NCI-H2107 (cell line): Measurements from ENCODE around the gene SLC19A3.
"Not testable (repeated sequence)": the region's sequence is repeated elsewhere in the genome, so short reads cannot be mapped to it uniquely, and the experiment has no call there.

Source experiments
- DNase-seq: peaks from one replicate; lab custom pipeline; 2025; lab: John Stamatoyannopoulos, UW

The SLC19A3 gene

DNA sequence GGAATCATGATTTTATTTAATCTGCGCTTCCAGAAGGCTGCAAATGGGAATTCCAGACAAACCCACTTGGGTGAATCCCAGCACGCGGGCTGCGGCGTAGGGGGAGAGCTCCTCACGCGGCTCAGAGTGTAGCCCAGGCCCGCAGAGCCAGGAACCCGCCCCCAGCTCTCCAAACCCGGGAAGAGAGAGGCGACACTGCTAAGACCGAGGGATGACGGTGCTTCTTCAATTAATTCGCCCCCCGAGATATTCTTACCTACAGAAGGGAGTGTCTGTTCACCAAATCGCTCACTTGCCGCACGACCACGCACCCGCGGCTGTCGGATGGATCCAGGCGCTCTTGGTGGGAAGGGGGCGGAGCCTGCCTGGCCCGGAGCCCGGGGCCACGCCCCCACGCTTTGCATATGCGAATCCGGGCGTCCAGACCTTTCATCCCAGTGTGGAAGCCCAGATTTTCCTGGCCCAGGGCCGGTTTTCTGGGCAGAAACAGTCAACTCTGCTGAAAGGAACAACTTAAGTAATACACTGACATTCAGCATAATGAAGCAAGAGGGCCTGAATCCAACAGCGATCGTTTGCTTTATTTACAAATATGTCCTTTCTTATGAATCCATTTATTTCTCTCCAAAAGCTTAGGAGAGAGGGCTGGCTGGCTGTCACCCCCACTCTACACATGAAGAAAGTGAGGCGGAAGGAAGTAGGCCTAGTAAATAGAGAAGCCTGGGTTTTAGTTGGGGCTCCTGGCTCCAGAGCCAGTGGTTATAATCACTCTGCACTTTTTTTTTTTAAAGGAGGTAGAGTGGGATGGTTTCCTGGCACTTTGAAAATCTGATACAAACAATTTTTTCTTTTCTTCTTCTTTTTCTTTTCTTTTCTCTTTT, at the start of gene SLC19A3:
Gene SLC19A3 (minus strand): TSS at position 342 of the 881 bp plus-strand sequence. CDS start 15,710 bp downstream, outside the sequence.
- no peak for DNase-seq

DNA sequence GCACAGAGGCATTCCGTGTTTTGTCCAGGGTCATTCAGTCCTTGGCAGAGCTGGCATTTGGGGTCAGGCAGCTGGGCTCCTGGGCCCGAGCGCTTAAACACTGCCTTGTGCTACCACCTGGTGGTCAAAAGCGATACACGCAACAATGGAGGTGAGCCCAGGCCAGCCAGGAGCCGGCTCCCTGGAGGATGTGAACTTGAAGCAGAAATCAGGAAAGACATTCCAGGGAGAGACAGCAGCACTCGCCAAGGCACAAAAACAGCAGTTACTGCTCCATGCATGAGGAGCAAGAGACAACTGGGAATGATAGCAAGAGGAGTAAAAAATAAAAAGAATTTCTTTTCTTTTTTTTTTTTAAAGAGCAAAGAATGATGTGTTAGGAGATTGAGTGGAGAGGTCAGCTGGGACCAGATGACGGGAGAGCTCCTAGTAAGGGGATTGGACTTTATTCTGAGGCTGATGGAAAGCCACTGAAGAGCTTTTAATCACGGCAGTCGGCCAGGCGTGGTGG, 48.6 kb upstream of the SLC19A3 start:
- peak; percentile 29 for DNase-seq

DNA sequence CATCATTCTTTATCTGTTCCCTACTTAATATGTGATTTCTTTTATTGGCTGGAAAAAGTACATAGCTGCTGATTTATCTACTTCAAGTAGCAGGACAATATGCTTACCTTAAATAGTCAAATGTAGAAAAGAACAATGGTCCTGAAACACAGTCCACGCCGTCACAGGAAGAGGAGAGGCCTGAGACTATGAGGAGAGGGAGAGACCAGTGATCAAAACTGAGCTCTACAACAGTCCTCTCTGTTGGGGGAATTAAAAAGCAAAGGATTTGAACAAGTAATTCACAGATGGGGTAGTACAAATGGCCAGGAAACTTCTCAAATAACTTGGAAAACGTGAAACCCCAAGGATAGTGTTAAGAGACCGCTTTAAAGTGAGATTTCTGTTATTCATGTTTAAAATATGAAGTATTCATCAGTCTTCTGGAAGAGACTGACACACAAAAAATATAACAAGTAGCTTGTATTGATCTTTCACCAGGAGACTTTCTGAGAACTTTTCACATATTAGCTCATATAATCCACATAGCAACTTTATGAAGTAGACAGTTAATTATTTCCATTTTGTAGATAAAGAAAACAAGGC, 48.1 kb upstream of the SLC19A3 start:
- no peak for DNase-seq

DNA sequence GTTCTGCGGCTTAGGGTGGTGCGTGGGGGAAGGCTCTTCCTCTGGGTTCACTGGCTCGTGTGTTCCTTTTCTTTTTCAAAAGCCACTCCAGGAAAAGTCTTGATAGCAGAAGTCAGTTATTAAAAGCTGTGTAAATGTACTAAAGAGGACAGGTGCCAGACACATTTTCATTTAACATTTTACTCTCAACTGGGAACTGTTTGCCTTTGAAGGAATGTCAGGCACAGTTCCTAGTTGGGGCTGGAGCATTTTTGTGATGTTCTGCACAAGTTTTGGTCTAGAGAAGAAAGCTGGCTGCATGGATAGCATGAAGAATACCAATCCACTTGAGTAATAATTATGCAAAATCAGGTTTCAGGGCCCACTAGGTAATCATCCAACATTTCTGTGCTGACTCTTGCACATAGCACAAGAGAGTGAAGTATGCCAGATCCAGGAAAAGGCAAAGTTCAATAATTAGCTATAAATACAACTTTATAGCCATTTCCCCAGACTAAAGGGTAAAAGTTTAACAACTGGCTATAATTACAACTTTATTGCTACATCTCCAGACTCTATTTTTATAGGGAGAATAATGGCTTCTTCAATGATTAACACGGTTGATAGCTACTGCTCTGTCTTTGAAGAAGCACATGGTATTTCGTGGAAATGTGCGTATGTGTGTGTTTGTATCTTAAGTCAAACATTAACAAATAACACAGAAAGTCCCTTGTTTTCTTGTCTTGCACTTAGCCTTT, 44.1 kb upstream of the SLC19A3 start:
- no peak for DNase-seq

DNA sequence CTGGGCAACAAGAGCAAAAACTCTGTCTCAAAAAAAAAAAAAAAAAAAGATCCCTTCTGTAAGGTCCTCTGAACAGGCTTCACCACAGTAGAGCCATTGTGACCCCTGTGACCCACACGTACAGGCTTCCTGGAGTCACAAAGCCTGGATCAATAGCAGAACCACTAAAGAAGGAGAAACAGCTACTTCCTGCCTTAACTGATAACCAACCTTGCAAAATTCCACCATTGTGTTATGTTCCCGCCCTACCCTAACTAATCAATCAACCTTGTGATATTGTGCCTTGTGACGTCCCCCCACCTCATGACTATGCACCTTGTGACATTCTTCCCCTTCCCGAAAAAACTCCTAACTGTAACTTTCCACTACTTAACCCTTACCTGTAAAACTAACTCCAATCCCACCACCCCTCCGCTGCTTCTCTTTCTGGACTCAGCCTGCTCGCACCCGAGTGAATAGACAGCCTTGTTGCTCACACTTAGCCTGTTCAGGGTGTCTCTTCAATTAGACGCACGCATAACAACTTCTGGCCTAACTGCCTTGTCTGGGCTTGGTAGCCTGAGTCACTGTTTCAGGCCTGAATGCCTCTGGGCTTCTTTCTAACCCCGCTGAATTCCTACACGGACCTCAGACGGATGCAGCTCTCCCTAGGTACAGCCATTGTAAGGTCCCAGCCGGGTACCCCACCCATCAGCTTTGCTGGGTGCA, 41.7 kb upstream of the SLC19A3 start:
- DNase-seq, result no peak

DNA sequence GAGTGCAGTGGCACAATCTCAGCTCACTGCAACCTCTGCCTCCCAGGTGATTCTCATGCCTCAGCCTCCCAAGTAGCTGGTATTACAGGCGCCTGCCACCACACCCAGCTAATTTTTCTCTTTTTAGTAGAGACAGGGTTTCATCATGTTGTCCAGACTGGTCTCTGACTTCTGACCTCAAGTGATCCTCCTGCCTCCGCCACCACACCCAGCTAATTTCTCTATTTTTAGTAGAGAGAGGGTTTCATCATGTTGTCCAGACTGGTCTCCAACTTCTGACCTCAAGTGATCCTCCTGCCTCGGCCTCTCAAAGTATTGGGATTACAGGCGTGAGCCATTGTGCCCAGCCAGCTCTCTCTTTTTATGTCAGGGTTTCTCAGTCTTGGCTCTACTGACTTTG, 38.4 kb upstream of the SLC19A3 start:
- not testable (repeated sequence) for DNase-seq

DNA sequence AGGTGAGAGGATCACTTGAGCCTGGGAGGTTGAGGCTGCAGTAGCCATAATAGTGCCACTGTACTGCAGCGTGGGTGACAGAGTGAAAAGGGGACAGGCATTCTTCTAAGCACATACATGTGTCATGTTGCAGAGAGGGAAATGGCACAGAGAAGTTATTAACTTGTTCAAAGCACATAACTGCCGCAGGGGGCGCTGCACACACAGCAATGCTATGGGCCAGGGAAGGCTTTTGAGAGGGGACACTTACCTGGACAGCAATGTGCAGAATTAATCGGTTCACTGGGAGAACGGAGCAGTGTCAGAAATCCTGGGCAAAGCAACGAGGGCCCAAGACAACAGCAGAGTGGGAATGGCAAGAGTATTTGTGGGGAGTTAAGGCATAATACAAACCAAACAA, 30.3 kb upstream of the SLC19A3 start:
- no peak for DNase-seq

DNA sequence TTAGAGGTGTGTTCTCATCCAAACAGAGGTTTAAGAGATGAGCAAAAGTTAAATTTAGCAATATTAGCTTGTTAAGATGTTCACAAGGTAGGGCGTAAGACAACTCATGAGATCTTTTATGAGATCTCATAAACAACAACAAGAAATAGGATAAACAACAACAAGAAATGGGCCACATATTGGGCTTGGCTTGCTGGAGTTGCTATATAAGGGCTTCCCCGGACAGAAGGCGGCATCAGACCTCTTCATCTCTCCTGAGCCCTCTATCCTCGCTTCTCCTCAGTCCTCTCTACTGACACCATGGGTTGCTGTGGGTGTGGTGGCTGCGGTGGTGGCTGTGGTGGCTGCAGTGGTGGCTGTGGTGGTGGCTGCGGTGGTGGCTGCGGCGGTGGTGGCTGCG, 27.8 kb upstream of the SLC19A3 start, which contains the start of gene SCYGR8:
Gene SCYGR8 (plus strand): TSS at position 301 of the 400 bp plus-strand sequence. CDS start 0 bp downstream, at position 301.
- no peak for DNase-seq

DNA sequence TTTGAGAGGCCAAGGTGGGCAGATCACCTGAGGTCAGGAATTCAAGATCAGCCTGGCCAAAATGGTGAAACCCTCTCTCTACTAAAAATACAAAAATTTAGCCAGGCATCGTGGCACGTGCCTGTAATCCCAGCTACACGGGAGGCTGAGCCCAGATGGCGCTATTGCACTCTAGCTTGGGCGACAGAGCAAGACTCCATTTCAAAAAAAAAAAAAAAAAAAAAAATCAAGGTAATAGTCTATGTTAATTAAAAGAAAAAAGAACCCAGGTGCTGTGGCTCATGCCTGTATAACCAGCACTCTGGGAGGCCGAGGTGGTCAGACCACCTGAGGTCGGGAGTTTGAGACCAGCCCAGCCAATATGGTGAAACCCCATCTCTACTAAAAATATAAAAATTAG, 22.9 kb upstream of the SLC19A3 start:
- not testable (repeated sequence) for DNase-seq

DNA sequence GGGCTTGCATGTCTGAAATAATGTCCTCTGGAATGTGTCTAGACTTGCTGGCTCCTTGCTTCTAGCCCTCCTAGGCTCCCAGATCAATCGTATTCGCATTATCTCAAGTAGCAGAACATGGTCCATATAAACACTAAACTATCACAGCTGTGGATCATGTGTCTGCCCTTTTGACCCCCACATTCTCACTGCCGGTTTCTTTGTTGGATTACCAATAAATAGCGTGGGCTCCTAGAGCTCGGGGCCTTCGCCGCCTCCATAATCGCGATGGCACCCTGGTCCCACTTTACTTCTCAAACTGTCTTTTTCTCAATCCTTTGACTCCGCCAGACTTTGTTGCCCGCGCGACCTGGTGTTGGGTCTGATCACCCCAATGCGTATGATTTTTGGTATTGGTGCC, 21.5 kb upstream of the SLC19A3 start:
- no peak for DNase-seq

DNA sequence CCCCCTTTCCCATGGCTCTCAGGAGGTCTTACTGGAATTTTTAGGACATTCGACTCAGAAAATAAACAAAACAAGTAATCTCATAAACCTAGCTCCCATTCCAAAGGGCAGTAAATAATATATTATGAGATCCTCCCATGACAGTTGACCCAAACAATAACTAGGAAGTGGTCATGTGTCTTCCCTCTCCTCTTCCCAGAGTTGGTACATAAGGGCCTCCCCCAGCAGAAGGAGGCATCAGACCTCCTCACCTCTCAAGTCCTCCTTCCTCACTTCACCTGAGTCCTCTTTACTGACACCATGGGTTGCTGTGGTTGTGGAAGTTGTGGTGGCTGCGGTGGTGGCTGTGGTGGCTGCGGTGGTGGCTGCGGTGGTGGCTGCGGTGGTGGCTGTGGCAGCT, 10.2 kb upstream of the SLC19A3 start, which contains the start of gene SCYGR7:
Gene SCYGR7 (plus strand): TSS at position 301 of the 400 bp plus-strand sequence. CDS start 0 bp downstream, at position 301.
- DNase-seq, result no peak

DNA sequence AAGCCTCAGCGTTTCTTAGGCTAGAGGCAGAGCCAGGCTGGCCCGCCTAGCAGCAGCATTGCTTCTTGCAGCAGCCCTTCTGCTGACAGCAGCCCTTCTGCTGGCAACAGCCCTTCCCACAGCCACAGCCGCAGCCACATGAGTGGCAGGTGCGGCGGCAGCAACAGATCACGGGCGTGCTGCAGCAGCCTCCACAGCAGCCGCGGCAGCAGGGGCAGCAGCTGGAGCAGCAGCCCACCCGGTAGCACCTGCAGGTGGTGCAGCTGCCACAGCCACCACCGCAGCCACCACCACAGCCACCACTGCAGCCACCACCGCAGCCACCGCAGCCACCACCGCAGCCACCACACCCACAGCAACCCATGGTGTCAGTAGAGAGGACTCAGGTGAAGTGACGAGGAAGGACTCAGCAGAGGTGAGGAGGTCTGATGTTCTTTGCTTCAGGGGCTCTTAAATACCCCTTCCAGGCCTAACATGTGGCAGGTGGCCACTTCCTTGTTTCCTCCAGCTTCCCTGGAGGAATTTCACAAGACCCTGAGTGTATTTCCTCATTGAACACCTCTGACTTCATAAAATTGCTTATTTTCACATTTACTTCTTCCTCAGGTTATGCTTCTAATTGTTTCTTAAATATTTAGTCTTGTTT, 6.7 kb upstream of the SLC19A3 start, which contains the start of gene SCYGR6:
Gene SCYGR6 (minus strand): TSS at position 364 of the 646 bp plus-strand sequence. CDS start 0 bp downstream, at position 364.
- no peak for DNase-seq

DNA sequence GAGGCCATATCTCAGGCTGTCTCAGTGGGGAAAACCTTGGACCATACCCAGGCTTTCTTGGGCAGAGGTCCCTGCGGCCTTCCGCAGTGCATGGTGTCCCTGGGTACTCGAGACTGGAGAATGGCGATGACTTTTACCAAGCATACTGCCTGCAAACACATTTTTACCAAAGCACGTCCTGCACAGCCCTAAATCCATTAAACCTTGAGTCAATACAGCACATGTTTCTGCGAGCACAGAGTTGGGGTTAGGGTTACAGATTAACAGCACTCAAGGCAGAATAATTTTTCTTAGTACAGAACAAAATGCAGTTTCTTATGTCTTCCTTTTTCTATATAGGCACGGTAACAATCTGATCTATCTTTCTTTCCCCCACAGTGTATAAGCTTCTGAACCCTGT, 5.0 kb upstream of the SLC19A3 start:
- not testable (repeated sequence) for DNase-seq

DNA sequence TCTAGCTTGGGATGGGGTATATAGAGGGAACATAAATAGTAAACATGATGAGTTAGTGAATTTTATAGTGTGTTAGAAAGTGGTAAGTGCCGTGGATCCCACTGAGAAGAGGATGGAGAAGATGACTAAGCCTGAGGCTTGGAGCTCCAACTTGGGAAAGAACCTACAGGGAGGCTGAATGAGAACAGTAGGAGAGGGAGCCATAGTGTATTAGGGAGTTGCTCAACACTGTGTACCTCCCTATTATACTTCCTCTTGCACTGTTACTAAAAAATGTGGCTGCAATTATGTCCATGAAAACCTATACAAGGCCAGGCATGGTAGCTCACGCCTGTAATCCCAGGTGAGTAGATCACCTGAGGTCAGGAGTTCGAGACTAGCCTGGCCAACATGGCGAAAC, 2.9 kb upstream of the SLC19A3 start:
- no peak for DNase-seq

DNA sequence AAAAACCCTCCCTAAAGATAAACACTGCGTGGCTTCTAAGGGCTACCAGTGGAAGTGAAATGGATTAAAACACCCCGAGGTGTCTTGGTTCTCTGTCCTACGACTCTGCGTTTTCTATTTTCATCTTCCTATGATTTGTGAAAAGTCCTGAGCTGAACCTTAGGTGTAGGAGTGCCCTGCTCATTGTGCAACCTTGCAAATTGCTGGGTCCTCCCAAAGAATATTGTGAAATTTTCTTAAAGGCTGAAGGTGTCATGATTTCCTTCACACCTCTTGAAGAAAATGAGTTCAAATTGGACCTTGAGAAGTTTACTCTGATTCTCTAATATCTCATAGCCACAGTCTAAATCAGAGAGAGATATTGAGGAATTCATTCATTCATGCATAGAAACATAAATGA, 1.8 kb upstream of the SLC19A3 start:
- no peak for DNase-seq

DNA sequence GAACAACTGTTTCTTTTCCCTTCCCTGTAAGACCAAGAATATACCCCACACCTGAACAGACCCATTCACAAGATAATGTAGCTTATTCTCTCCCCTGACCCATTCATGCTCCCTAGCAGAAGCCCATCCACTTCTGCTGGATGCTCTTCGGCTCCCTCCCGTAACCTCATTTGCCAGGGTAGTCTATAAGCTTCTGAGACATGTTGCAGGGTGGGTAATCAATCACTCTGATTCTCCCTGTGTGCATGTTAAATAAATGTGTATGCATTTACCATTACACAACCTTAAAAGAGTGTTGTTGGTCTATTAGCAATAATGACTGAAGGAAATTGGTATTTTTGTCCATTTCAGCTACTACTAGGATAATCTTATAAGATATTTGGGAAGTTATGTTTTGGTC, 1.3 kb downstream of the SLC19A3 start:
- DNase-seq, result no peak

DNA sequence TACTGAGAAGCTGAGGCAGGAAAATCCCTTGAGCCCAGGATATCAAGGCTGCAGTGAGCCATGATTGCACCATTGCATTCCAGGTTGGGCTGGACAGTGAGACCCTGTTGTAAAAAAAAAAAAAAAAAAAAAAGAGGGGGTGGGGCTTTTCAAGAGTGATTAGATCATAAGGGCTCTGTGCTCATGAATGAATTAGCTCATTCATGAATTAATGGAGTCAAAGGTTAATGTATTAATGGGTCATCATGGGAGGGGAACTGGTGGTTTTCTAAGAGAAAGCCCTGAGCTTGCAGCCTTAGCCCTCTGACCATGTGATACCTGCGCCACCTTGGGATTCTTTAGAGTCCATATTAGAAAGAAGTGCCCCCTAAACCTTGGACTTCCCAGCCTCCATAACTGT, 4.5 kb downstream of the SLC19A3 start:
- no peak for DNase-seq

DNA sequence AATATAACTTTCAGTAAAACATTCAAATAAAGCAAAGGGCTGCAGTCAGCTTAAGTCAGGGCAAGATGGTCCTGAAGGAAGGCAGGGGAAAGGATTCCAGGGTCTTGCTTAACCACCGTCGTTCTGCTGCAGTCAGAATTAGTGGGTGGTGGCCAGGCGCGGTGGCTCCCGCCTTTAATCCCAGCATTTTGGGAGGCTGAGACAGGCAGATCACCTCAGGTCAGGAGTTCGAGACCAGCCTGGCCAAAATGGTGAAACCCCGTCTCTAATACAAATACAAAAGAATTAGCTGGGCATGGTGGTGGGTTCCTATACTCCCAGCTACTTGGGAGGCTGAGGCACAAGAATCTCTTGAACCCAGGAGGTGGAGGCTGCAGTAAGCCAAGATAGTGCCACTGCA, 6.8 kb downstream of the SLC19A3 start:
- DNase-seq, result no peak

DNA sequence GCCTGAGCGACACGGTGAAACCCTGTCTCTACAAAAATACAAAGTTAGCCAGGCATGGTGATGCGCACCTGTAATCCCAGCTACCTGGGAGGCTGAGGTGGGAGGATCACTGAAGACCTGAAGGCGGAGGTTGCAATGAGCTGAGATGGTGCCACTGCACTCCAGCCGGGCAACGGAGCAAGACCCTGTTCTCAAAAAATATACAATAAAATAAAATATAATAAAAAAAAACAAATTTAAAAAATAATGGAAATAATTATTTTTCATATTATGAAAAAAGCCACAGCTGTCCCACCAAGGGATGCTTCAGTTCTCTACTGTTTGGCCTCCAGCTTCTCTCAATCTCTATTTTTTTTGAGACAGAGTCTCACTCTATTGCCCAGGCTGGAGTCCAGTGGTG, 10.4 kb downstream of the SLC19A3 start:
- DNase-seq, result no peak

DNA sequence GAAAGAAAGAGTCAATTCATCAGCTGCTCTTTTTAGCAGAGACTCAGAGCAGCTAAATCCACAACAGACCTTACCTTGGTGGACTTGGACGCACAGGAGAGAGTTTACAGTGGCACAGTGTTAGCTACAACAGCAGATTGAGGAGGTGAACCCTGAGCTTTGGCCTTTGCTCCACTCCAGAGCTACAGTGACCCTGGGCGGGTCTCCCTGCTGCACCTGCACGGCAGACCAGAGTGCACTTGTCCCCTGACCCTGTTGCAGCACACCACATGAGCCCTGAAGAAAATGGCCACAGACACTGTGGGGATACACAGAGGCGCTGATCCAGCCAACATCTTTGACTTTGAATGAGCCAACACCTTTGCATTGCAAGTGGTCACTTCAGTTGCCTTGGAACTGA, 11.0 kb downstream of the SLC19A3 start:
- no peak for DNase-seq

DNA sequence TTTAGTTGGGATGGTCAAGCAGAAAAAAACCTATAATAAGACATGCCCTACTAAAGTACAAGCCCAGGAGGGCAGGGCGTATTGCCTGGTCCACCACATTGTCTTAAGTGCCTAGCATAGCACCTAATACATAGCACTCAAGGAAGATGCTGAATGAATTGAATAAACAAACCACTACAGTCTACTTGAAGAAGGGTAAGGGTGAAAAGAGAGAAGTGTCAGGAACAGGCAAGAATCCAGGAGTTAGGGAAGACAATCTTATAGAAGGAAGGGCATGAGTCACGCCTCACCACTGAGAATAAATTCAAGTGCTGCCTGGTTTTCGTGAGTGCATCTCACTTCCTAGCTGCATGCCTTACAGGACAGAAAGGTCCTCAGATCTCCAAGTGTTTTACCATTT, 13.9 kb downstream of the SLC19A3 start:
- DNase-seq, result no peak
